GM12878 (cell line): Measurements from ENCODE around the gene PVALEF. TPM values are rescaled to one million over a fixed set of nuclear protein-coding genes. Genes with fewer than 3 reads are reported as not detected.

Experiments
- ATAC-seq: fragments of 200-7000 bp; cut with Tn5 transposase; 3 replicates; pipeline ENCODE4 v1.9.1; 2020; ENCODE audit warnings: mild to moderate bottlenecking, moderate library complexity
- BruUV-seq: library from RNA; stranded (reverse); fragments of 400-500 nt; replicated peaks from 2 replicates; lab custom pipeline; 2021; lab: Mats Ljungman, UMichigan
- CTCF ChIA-PET: fragments of 300-600 bp; sonication (Branson Sonifier 250); formaldehyde crosslinking; extraction: SDS; loops from one replicate; lab custom pipeline; 2021; ENCODE audit warnings: inconsistent platforms; lab: Yijun Ruan, JAX
- POLR2A ChIA-PET: fragments of 350-600 bp; formaldehyde crosslinking; extraction: SDS; loops from one replicate; lab custom pipeline; 2021; ENCODE audit warnings: inconsistent platforms; lab: Charles Lee
- RAD21 ChIA-PET: fragments of 300-600 bp; sonication (Branson Sonifier 250); formaldehyde crosslinking; loops from one replicate; lab custom pipeline; 2023; ENCODE audit warnings: antibody characterized with exemption; ENCODE audit not compliant: unreplicated experiment; lab: Charles Lee
- SMC1A ChIA-PET: fragments of 300-600 bp; sonication (Branson Sonifier 250); formaldehyde crosslinking; loops from one replicate; lab custom pipeline; 2023; ENCODE audit not compliant: unreplicated experiment, uncharacterized antibody; lab: Charles Lee
- DNase-seq: peaks from one replicate; pipeline ENCODE4 v3.0.0-alpha.2; 2011; ENCODE audit warnings: low read depth, low spot score
- FAIRE-seq: peaks from 3 replicates; lab custom pipeline; 2011; peaks lifted over from hg19 to GRCh38; lab: Jason Lieb, UNC
- H2AFZ ChIP-seq: 2 replicates; pipeline ENCODE4 v1.6.0; 2011; ENCODE audit warnings: low read depth, low read length, control low read depth; ENCODE audit not compliant: control insufficient read depth
- H3K27ac ChIP-seq: 2 replicates; pipeline ENCODE4 v1.5.1; 2011; ENCODE audit warnings: control low read depth; ENCODE audit not compliant: control insufficient read depth, insufficient read depth
- H3K27me3 ChIP-seq, 2 experiments: replicated peaks in 1 of 2; 2 replicates each; pipeline versions ENCODE4 v1.6.0 to v1.6.1; 2011; ENCODE audit warnings: low read length in 1 of 2; ENCODE audit not compliant: control insufficient read depth in 2 of 2, insufficient read depth in 2 of 2
- H3K36me3 ChIP-seq, 2 experiments: 2 replicates each; pipeline ENCODE4 v1.5.1; 2011; ENCODE audit warnings: low read length in 1 of 2; ENCODE audit not compliant: control insufficient read depth in 2 of 2, insufficient read depth in 2 of 2
- H3K4me1 ChIP-seq: 2 replicates; pipeline ENCODE4 v1.6.1; 2011; ENCODE audit warnings: mild to moderate bottlenecking, low read length, moderate library complexity, mixed read lengths; ENCODE audit not compliant: control insufficient read depth, insufficient read depth
- H3K4me2 ChIP-seq: 2 replicates; pipeline ENCODE4 v1.6.0; 2011; ENCODE audit warnings: control low read depth; ENCODE audit not compliant: control insufficient read depth, insufficient read depth
- H3K4me3 ChIP-seq: fragments of 200-600 bp; sonication (generic); 2 replicates; pipeline ENCODE4 v1.5.1; 2016
- H3K79me2 ChIP-seq: 2 replicates; pipeline ENCODE4 v1.6.0; 2011; ENCODE audit warnings: low read length; ENCODE audit not compliant: control insufficient read depth, insufficient read depth
- H3K9ac ChIP-seq: 2 replicates; pipeline ENCODE4 v1.8.0; 2011; ENCODE audit warnings: low read length, control low read depth, mixed read lengths; ENCODE audit not compliant: control insufficient read depth, insufficient read depth
- H3K9me3 ChIP-seq: replicated peaks from 3 replicates; pipeline ENCODE4 v1.5.1; 2011; ENCODE audit warnings: mild to moderate bottlenecking, low read length; ENCODE audit not compliant: control insufficient read depth, insufficient read depth
- H4K20me1 ChIP-seq: 2 replicates; pipeline ENCODE4 v1.6.0; 2011; ENCODE audit not compliant: control insufficient read depth, insufficient read depth
- DPF2 ChIP-seq: fragments of 450-650 bp; IDR thresholded peaks from 2 replicates; pipeline ENCODE4 v1.6.1; 2017; ENCODE audit warnings: mild to moderate bottlenecking
- NR2F1 ChIP-seq: fragments of 450-650 bp; conservative IDR thresholded peaks from 2 replicates; pipeline ENCODE4 v1.6.1; 2017; ENCODE audit warnings: mild to moderate bottlenecking
- RB1 ChIP-seq: fragments of 450-650 bp; formaldehyde crosslinking; IDR thresholded peaks from 2 replicates; pipeline ENCODE4 v1.6.1; 2017; ENCODE audit warnings: mild to moderate bottlenecking, borderline replicate concordance
- RBBP5 ChIP-seq: fragments of 200-600 bp; sonication (generic); conservative IDR thresholded peaks from 2 replicates; pipeline ENCODE4 v1.6.1; 2016
- RUNX3 ChIP-seq: IDR thresholded peaks from 2 replicates; pipeline ENCODE4 v1.6.1; 2012; ENCODE audit warnings: low read length, inconsistent platforms
- SMARCA5 ChIP-seq: fragments of 450-650 bp; IDR thresholded peaks from 2 replicates; pipeline ENCODE4 v1.6.1; 2017; ENCODE audit warnings: mild to moderate bottlenecking
- TARDBP ChIP-seq: IDR thresholded peaks from 2 replicates; pipeline ENCODE4 v1.6.1; 2016; ENCODE audit warnings: borderline replicate concordance
- WGBS: methylation state at CpG from one replicate; pipeline ENCODE4 v1.1.6; 2016; ENCODE audit warnings: low lambda C conversion rate; ENCODE audit not compliant: insufficient replicate concordance, insufficient coverage; ENCODE audit errors: missing lambda C conversion rate; 5-methylcytosine and 5-hydroxymethylcytosine counted together
- in situ Hi-C: fragments of 300-500 bp; cut with MboI; formaldehyde crosslinking; loops from 9 replicates; pipeline ENCODE4 v1.14.3; 2018; ENCODE audit warnings: mixed read lengths
- intact Hi-C: fragments of 100-400 bp; cut with micrococcal nuclease; formaldehyde crosslinking; loops from one replicate; pipeline ENCODE4 v1.14.2; 2022; ENCODE audit not compliant: unreplicated experiment
- polyA plus RNA-seq, 11 experiments: library from polyadenylated mRNA; depleted of rRNA in 4 of 11; unstranded in 6 of 11; stranded (reverse) in 5 of 11; fragments of >200 nt; fragmentation: Nextera tagmentation in 4 of 11; fragmentation: Illumina TruSeq in 1 of 11; extraction: Ambion mirVana in 4 of 11; extraction: Trizol in 1 of 11; gene quantifications; 1 replicate in 1 of 11; 2 replicates in 10 of 11; pipeline versions ENCODE4 v1.2.1 to v1.2.3, GENCODE V29; 2011 to 2016; ENCODE audit warnings: inconsistent platforms in 2 of 11, missing spikeins in 2 of 11, low read depth in 1 of 11
- total RNA-seq, 4 experiments: library from RNA; depleted of rRNA in 3 of 4; stranded (reverse); fragments of >200 nt in 3 of 4; fragmentation: Illumina TruSeq in 1 of 4; extraction: Trizol in 1 of 4; gene quantifications; 2 replicates each; pipeline versions ENCODE4 v1.2.1 to v1.2.3, GENCODE V29; 2013 to 2021
- TF ChIP-seq, protein P1 (sequence below): fragments of 450-650 bp; formaldehyde crosslinking; IDR thresholded peaks from 2 replicates; pipeline ENCODE4 v1.5.0; 2022; ENCODE audit warnings: mild to moderate bottlenecking, missing genetic modification characterization

The PVALEF gene
- total and polyA plus RNA-seq, 10 of the 15 experiments (the other 5 are each of a cell fraction or from before 2014, with no cell fraction given) = not detected

DNA sequence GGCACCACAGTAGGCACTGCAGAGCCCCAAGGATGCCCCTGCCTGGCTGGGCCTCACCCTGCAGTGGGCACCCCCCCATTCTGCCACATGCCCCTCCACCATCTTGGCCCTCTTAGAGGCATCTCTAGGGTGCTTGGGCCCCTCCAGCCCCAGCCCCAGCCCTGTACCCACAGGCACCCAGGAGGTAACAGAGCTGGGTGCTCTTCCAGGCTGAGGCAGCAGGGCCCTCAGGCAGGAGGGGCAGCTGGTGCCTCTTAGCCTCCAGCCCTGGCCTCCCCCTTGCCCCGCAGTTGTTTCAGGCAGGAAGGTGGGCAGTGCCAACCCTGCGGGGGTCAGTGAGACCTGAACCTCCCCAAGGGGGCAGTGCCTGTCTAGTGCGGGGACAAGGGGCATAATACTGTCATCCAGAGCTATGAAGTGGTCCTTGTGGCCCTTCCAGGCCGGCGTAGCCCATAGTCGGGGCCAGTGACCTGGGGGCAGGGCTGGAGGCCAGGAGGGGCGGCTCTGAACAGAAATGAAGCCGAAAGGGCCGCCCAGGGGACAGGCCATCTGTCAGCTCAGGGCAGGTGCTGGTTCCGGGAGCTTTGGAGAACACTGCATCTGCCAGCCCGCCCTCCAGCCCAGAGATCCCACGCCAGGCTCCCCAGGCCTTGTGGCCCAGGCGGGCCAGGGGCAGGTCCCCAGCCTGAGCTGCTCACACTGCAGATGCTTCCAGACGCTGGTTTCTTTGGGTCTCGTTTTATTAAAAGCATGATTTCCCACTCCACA is 5.6 kb downstream of the PVALEF start:
- ChIA-PET SMC1A (no interaction called here), POLR2A (no interaction called here), RAD21 (no interaction called here), CTCF (no interaction called here)
- in situ Hi-C loops (no loop called here), intact Hi-C loops (no loop called here)
- BruUV-seq = no TSS peak
- TF ChIP-seq DPF2 = no peak
- TF ChIP-seq RUNX3 = no peak
- TF ChIP-seq TARDBP = no peak
- TF ChIP-seq RB1 = no peak
- TF ChIP-seq RBBP5 = no peak
- no peak for TF ChIP-seq SMARCA5
- TF ChIP-seq, protein P1, sequence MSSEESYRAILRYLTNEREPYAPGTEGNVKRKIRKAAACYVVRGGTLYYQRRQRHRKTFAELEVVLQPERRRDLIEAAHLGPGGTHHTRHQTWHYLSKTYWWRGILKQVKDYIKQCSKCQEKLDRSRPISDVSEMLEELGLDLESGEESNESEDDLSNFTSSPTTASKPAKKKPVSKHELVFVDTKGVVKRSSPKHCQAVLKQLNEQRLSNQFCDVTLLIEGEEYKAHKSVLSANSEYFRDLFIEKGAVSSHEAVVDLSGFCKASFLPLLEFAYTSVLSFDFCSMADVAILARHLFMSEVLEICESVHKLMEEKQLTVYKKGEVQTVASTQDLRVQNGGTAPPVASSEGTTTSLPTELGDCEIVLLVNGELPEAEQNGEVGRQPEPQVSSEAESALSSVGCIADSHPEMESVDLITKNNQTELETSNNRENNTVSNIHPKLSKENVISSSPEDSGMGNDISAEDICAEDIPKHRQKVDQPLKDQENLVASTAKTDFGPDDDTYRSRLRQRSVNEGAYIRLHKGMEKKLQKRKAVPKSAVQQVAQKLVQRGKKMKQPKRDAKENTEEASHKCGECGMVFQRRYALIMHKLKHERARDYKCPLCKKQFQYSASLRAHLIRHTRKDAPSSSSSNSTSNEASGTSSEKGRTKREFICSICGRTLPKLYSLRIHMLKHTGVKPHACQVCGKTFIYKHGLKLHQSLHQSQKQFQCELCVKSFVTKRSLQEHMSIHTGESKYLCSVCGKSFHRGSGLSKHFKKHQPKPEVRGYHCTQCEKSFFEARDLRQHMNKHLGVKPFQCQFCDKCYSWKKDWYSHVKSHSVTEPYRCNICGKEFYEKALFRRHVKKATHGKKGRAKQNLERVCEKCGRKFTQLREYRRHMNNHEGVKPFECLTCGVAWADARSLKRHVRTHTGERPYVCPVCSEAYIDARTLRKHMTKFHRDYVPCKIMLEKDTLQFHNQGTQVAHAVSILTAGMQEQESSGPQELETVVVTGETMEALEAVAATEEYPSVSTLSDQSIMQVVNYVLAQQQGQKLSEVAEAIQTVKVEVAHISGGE (CRISPR knock-in tag) = no peak
- no peak for TF ChIP-seq NR2F1
- WGBS = 32% methylated on average over 15 of the region's 15 CpGs
- no peaks in the 10 kb centered on the region for H3K4me1 ChIP-seq
- H3K27me3 ChIP-seq = no peaks in the 10 kb centered on the region; a peak in 2 of 4 replicates
- H3K36me3 ChIP-seq = no peaks in the 10 kb centered on the region
- no peak overlapping the region for H2AFZ ChIP-seq
- DNase-seq = no peak
- no peaks in the 10 kb centered on the region for H3K79me2 ChIP-seq
- no peak overlapping the region for H3K27ac ChIP-seq
- no peaks in the 10 kb centered on the region; the same call in 2 of the 3 replicates for H3K9me3 ChIP-seq
- ATAC-seq = no peak
- no peak overlapping the region for H3K9ac ChIP-seq
- FAIRE-seq = no peak
- H3K4me2 ChIP-seq = no peak overlapping the region
- no peak overlapping the region for H3K4me3 ChIP-seq
- no peaks in the 10 kb centered on the region for H4K20me1 ChIP-seq
